ENCODE results near the gene VWA8.
"Not testable (repeated sequence)": the region's sequence is repeated elsewhere in the genome, so short reads cannot be mapped to it uniquely, and the experiment has no call there.

VWA8 gene

DNA sequence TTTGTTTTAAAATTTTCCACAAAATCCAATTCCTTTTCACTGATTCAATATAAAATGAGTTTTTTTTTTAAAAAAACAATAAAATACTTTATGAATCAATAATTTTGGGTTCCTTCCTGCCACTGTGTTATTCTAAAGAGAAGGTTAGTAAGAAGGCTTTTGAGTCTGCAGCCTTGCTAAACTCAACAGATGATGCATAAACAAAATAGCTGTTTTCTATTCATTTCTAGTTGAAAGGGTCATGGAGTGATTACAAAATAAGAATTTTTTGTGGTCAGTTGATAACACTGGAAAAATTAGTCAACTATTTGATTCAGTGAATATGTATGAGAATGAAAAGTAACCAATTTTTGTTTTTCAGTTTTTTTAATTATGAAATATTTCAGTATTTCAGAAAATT lies 169.9 kb downstream of the VWA8 start:
- no peak for DNase-seq

DNA sequence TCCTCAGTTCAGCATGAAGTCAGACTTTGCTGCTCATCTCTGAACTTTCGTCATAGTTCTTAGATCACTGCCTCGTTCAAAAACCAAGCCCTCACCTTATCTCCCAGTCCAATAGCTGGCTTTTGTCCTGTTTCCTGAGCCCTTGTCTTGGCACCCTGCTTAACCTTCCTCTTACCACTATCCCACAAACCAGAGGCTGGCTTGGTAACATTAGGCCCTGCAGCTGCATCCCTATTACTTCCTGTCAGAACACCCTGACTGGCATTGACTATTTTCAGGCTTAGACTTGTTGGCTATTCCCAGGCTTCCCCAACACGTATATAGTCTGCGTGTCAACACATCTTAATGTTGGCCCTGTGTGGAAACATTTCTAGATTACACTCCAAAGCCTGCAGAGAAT lies 172.4 kb downstream of the VWA8 start:
- DNase-seq, result no peak

DNA sequence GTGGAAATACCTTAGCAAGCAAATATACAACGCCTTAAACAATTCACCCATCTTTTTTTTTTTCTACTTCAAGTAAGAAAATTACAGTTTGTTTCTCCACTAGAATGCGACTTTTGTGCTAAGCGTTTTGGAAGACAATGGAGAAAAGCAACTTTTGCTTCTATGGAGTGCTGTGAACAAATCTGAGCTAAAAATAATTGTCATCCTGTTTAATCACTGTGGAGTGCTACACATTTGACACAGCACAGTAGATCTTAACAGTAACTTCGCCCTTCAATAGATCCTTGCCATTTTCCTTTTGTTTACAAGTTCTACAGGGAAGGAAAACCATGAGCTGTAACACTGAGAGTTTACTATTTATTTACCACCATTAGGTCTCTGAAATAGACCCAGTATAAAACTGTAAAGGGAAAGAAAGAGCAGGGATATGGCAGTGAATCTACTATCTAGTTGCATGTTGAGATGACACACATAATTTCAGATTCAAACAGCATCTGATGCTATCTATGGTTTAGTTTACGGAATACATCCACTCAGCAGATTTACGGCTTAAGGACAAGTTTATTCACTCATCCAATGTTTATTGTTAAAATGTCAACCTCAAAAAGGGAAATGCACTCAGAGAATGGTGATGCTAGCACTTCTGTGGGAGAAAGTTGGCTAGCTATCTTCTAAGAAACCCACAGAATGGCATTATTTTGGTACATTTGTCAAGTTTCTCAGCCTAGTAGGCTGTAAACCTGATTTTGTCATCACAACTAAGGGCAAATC lies 175.3 kb downstream of the VWA8 start:
- DNase-seq, result no peak

DNA sequence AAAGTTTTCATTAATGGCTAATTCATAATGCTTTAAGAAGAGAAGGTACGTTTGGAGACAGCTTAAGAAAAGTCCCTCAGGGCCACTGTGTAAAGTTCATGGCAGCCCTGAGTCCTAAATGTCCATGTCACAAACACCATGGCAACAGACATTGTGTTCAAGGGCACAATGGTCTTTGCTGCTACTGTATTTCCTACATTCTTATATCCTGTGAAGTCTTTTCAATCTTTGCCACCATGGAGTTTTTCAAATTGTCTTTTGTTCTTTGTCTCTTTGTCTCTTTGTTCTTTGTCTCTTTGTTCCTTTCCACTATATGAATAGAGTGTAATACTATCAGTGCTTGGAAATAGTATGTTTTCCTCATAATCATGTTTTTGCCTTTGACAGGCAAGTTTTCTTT lies 178.8 kb downstream of the VWA8 start:
- peak; percentile 52 for DNase-seq

DNA sequence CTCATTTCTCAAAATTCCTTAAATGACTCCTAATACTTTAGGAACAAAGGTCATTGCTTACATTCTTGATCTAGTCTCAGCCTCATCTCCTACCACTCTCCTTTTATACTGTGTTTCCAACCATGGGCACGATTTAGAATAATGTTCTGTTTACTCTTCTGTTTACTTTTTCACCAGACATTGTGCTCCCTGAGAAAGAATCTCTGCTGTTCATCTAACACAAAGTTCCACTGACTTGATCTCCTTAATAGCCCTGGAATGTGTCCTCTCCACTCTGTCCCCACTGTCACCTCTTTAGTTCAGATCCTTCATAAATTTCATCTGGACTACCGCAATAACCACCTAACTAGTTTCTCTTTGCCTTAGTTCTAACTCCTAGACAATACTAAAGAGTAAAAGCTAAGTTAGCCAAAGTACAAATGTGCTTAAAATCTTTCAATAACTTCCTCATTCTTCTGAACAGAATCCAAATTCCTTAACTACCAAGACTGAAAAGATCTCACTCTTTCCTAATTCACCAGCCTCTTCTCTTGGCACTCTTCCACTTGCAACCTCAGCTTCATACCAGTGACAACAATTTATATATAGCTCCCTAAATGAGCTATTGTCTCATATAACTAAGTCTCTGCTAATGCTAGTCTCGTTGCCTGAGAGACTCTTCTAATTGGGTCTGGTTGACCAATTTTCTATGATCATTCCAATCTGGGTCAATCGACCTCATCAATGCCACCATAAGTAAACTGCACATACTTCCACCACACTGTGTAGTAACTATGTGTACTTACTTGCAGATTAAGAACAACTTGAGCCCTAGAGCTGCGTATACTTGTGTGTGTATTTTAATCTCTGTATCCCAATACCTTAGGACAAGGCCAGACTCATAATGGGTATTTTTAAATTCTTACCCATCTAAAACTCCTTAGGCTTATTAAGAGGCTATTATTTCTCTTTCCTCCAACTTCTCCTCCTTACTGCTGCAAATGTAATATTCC lies 179.9 kb downstream of the VWA8 start:
- DNase-seq, result no peak

DNA sequence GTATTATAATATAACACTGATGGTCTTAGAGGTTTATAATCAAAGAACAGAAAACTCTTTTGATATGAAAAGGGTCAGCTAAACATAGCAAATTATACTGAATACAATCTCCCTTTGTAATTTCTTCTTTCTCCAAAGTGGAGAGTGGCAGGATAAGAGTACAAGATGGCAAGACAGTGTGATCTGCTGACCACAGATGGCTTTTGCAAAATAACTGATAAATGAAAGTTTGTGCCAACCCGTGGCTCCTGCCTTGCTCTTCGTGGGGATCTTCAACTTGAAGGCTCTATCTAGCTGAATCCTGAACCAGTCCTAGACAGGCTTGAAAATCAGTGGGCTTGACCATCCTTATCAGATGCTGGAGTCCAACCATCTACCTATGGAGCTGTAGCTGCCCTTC lies 185.7 kb downstream of the VWA8 start:
- no peak for DNase-seq

DNA sequence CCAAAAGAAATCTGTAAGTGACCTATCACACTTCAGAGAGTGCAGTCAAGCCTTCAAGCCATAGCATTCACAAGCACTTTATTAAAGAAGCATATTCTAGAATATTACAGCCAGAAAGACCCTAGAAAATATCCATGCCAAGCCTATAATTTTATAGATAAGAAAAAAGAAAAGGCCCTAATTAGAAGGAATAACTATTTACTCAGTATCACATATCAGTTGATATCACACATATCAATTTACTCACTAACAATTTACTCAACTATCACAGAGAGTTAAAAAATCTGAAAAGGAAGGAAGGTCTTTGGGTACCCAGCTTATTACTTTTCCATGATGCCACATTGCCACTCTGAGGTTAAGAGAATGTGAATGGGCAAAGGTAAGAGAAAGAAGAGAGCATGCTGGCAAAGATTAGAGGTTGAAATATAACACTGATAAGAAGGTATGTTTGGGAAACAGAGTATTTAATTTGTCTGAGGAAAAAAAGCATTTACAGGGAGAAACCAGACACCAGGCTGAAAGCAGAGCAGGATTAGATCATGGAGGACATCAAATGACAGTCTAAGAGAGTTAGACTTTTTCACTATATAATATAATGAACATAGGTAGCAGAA lies 186.2 kb downstream of the VWA8 start:
- DNase-seq, result no peak

DNA sequence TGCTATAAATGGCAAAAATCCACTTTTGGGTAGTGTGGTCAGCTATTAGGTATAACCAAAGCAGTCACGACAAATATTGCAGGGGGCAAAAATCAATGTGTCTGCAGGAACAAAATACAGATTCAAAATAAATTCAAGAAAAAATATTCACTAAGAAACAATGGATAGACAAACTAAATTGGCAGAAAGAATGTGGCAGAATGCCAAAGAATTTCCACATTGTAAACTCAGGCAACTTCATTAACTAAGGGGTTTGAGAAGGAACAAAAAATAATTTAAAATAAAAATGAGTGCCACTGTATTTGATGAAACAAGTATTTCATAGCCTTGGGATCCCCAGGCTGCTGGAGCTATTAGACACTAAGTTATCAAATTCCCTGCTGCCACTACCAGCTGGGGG lies 193.1 kb downstream of the VWA8 start:
- no peak for DNase-seq

DNA sequence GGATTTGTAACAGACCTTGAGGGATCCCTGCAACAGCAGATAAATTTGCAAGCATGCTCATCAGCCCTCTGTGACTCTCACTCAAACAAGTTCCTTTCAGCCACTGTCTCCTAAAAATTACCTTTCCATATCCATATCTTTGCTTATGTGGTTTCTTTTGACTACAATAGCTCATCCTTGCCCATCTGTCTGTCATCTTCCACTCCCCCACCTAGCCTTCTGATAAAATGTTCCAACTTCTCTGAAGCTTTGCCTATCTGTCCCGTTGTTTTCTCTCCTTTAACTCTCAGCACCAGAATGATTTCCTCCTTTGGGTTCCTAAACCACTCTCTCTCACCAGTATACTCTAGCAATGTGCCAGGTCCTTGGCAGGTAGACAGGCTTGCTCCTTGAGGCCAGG lies 194.5 kb downstream of the VWA8 start:
- no peak for DNase-seq

DNA sequence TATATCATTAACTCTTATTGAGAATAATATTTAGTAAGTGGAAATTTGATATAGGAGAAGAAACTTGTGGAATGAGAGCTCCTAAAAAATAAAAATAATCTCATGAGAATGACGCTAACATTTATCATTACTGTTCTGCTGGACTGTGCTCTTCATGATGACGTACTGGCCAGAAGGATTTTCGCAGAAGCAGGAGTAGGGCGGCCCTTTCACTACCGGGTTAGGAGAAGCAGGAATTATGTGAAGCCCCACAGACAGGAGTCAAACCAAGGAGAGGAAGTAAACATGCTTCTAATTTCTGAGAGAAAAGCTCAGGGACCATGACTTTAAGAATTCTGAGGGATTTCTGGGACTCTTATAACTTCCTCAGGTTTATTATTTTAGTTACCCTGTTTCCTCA lies 195.1 kb downstream of the VWA8 start:
- DNase-seq, result no peak

DNA sequence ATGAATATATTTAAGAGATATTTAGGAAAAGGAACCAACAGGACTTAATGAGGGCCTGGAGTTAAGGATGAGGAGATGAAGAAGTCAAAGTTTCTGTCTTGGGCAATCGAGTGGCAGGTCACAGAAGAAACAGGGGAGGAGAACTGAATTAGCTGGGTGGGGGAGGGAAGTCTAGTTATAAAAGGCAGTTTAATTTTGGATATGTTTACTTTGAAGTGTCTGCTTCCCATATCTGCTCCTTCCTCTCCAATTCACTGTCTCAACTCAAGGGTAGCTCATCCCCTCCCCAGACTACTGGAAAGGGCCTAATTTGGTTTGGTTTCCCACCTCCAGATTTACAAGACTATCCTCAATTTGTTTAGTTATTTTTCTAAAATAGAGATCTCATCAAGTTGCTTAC lies 195.9 kb downstream of the VWA8 start:
- DNase-seq, result no peak

DNA sequence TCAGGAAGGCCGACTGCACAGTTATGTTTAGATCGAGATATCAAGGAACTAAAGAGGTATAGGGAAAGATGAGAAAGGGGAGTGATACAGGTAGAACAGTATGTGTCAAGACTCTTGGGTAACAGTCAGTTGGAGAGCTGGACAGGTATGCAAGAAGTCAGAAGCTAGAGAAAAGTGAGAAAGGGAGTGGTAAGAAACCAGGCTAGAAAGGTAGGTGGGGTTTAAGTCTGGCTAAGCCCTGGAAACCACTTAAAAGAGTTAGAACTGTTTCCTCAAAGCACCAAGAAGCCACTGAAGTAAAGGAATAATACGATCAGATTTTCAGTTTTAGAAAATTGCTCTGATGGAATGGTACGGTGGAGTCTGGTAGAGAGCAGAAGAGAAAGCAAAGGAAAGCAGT lies 196.4 kb downstream of the VWA8 start:
- no peak for DNase-seq

DNA sequence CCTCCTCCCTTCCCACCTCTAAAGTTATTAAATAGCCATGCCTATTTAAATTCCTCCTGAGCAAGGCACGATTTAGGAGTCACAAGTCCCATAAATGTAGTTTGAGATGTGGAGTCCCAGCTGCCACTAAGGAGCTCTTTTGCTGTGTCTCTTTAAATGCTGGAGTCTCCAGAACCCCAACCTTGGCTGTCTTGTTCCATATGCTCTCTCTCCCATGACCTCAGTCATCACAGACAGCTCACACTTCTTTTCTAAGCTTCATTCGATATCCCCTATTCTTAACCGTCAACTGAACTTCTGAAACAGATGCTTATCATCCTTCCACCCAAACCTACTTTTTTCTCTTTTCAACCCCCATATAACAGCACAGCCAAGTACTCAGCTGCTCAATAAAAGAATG lies 197.1 kb downstream of the VWA8 start:
- no peak for DNase-seq

DNA sequence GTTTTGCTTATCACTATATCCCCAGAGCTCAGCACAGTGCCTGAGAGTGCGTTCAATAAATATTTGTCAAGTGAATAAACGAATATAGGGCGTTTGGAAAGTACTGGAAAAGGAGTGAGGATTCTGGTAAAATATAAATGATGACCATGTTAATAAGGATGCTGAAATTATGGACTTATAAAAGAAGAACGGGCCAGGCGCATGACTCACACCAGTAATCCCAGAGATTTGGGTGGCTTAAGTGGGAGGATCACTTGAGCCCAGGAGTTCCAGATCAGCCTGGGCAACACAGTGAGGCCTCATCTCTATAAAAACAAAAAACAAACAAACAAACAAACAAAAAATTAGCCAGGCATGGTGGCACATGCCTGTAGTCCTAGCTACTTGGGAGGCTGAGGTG lies 198.1 kb downstream of the VWA8 start:
- no peak for DNase-seq

DNA sequence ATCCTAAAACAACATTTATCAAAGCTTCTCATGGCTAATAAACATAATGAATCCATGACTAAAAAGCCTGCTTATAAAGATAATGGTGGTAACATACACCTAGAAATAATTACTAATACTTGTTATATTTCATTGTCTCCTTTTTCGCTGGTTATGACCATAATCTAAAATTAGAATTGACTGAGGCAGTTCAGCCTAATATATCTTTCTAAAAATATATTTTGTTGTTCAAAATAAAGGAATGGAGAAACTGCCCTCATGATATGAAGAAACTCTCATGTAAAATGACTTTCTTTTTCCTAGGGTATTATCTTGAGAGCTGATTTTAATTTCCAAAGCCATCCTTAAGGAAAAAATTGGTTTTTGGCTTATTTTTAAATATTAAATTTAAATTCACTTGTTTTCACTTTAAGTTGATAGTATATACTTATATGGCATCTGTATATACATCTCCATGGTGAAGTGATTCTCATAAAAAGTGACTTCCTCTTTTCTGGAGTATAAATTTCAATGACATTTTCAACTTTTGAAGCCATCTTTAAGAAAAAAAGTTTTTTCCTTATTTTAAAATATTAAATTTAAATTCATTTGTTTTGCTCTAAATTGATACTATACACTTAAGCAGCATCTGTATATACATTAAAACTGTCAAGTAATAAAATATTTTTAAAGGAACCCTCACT lies 204.6 kb downstream of the VWA8 start:
- DNase-seq, result no peak

DNA sequence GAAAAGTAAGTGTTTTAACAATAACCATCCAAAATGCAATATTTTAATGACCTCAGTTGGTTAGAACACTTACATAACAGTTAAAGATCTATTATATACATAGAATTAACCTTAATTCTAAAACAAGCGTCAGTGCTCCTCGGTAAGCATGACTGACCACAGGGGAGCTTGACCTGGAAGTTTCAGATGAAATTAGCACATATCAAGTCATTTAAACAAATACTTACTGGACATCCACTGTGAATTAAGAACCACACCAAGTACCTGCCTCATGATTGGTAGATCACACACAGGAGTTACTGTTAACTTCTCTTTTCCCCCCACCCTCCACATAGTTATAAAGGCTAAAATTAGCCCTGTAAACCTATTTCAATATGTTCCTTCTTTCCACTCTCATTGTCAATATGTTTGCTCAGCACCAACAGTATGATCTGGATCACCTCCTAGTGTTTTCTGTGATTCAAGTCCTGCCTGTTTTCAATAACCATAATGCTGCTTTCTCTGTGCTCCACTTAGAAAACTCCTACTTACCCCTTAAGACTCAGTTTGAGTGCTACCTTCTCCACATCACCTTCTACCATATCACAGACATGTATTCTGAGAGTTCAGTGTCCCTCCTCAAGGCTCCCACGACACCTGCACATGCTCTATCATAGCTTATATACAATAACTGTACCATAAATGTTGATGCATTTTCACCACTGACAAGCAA lies 209.0 kb downstream of the VWA8 start:
- no peak for DNase-seq

DNA sequence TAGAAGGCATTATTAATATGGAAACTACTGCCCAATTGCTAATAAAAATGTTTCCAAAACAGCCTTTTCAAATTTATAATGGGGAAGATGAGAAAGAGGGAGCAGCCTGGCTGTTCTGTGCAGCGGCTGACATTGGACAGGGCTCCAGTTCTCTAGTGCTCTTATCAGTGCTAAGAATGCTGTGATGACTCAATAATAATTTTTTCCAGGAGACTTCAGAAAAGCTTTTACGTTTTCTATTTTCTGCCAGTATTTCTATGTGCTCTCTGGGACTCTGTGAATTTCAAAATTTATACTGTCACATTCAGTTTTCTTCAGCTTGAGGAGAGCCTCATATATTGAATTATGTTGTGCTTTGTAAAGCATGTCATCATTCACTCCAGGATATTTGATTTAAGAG lies 209.6 kb downstream of the VWA8 start:
- no peak for DNase-seq

DNA sequence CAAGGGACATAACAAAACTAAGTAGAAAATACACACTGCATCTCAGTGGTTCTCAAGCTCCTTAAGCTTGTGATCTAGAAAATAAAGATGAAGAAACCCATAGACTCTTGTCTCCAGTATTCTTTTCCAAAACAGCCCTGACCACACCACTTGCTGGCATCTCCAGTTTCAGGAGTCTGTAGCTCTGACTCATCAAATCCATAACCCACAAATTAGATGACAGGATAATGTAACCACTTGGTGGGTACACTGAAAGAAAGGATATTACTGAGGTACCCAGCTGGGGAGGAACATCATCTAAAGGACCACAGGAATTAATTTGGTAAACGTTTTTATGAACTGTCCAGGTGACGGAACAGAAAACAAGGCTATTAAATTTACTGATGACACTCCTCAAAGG lies 214.7 kb downstream of the VWA8 start:
- no peak for DNase-seq

DNA sequence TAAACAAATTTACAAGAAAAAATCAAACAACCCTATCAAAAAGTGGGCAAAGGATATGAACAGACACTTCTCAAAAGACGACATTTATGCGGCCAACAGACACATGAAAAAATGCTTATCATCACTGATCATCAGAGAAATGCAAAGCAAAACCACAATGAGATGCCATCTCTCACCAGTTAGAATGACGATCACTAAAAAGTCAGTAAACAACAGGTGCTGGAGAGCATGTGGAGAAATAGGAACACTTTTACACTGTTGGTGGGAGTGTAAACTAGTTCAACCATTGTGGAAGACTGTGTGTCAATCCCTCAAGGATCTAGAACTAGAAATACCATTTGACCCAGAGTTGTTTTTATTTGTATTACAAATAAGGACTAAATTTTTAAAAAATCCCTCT lies 215.4 kb downstream of the VWA8 start:
- DNase-seq, result not testable (repeated sequence)

DNA sequence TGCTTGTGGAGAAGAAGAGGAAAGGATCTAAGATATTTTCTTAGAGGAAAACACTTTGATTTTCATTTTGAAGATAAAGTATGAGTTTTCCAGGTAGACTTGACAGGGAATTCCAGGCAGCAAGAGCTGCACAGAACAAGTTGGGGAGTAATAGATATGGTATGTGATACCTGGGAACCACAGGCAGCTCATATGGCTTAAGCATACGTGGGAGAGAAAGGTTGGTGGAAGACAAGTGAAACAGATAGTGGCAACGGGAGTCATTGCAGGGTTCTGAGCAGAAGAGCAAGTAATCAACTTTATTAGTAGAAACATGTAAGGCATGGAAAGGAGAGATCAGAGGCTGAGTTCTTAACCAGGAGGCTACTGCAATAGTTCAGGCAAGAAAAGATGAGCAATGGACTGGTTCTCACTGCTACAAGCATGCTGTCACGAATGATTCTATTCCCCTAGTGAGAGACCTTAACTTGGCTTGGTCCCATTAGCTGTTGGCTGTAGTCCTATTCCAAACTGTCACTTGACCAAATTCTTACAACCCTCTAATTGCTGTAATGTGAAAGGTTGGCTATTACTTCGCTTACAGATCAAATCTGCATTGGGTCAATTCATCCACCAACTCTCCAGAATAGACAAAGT lies 217.9 kb downstream of the VWA8 start:
- no peak for DNase-seq

DNA sequence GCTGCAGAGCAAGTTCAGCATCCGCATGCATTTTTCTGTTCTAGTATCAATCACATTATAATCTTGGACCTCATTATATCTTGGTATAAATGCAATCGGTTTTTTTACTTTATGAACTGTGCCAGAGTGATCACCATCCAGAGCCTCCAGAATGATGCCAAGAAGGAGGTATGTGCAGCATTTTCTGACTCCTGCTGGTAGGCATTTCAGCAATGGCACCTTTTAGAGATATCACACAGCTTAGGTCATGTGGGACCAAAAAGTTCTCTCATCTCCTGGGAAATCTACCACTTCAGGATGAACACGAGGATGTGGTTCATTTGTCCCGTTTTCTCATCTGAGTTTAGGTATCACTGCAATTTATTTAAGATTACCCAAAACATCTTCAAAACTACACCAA lies 220.4 kb downstream of the VWA8 start:
- no peak for DNase-seq

All from retina (tissue), 1 donor.